NCI-H1105 treated with DMSO at 0.1 percent for 48 hours (cell line): ENCODE measurements around the gene CATSPERZ.
"Not testable (repeated sequence)": the region's sequence is repeated elsewhere in the genome, so short reads cannot be mapped to it uniquely, and the experiment has no call there.

Source experiments
- DNase-seq: peaks from one replicate; lab custom pipeline; 2025; lab: John Stamatoyannopoulos, UW

CATSPERZ gene

DNA sequence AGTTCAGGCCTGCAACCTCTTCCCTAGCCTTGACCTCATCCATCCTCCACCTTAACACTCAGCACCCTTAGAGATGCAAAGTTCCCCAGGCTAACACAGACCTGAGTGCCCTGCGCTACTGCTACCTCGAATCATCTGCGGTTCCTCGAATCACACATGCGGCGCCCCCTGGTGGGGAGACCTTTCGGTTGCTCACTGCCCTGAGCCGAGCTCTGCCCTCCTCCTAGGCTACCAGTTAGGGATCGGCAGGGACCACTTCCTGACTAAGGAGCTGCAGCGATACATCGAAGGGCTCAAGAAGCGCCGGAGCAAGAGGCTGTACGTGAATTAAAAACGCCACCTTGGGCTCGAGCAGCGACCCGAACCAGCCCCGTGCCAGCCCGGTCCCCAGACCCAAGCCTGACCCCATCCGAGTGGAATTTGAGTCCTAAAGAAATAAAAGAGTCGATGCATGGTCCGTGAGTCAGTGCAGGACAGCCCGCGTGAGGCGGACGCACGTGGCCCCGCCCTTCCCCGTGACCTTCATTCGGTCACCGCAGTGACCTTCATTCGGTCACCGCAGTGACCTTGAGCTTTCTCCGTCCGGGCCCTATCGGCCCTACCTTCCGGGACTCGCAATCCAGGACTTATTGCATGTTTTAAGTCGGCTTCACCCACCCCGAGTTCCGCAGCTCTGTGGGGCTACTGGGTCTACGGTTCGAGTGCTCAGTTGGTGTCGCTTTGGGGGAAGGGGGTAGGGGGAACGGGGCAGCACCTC, 4.3 kb downstream of the CATSPERZ start:
- peak; percentile 89 for DNase-seq

DNA sequence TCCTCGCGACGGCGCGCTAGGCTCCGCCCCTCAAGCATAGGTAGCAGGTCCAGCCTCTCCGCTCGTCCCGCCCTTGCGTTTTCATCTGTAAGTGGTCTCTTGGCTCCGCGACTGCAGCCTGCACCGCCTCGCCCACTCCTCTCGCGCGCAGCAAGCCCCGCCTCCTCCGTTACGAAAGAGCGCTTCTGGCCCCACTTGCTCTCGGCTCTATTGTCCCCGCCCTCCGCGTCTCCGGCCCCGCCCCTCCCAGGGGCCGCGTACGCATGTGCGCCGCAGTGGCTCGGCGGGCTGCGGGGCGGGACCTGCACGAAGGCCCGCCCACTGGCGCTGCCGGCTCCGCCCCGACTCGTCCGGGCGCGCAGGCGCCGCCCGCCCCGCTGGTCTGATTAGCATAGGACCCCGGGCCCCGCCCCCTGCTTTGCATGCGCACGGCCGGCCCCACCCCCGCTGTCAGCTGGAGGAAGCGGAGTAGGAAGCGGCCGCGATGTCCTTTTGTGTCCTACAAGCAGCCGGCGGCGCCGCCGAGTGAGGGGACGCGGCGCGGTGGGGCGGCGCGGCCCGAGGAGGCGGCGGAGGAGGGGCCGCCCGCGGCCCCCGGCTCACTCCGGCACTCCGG, 5.0 kb downstream of the CATSPERZ start, which contains the start of gene ESRRA:
Gene ESRRA (plus strand): TSS at position 450 of the 616 bp plus-strand sequence. CDS start 1,656 bp downstream, outside the sequence.
- peak; percentile 99 for DNase-seq

DNA sequence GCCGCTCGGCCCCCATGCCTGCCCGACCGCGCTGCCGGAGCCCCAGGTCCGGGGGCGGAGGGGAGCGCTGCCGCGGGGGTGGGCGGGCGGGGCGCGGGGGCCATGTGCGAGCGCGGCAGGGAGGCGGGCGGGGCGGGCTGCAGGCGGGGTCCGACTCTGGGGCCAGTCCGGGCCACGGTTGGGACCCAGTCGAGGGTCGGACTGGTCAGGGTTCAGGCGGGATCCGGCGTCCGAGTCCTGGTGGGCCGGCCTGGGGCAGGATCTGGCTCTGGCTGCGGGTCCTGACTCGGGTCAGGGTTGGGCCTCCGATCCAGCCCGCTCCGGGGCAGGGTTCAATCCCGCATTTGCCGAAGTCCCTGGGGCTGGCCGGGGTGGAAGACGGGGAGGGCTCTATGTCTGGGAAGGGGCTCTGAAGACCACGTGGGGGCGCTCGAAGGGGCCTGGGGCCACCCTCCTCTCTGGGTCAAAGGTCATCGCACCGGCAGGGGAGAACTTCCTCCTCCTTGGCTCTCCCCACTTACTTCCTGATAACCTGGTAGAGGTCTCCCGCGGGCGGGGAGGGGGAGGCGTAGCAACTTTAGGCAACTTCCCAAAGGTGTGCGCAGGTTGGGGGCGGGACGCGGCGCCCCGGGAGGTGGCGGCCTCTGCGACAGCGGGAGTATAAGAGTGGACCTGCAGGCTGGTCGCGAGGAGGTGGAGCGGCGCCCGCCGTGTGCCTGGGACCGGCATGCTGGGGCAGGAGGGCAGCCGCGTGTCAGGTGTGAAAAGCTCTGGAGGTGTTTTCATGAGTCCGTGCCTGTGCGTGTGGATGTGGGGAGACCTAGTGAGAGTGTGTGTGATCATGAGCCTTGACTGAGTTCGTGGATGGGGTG, 5.8 kb downstream of the CATSPERZ start:
- peak; percentile 59 for DNase-seq

DNA sequence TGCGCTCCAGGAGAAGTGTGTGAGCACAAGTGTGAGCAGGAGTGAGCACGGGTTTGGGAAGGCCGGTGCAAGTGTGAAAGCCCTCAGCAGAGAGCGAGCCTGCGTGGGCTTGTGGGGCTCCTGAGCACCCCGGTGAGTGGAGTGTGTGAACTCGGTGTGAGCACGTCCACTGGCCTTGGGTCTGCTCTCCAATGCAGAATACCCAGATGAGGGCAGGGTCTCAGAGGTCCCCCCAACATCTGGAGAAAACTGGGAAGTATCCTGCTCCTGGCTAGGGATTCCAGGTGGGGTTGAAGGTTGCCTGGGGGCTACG, 6.4 kb downstream of the CATSPERZ start:
- no peak for DNase-seq

DNA sequence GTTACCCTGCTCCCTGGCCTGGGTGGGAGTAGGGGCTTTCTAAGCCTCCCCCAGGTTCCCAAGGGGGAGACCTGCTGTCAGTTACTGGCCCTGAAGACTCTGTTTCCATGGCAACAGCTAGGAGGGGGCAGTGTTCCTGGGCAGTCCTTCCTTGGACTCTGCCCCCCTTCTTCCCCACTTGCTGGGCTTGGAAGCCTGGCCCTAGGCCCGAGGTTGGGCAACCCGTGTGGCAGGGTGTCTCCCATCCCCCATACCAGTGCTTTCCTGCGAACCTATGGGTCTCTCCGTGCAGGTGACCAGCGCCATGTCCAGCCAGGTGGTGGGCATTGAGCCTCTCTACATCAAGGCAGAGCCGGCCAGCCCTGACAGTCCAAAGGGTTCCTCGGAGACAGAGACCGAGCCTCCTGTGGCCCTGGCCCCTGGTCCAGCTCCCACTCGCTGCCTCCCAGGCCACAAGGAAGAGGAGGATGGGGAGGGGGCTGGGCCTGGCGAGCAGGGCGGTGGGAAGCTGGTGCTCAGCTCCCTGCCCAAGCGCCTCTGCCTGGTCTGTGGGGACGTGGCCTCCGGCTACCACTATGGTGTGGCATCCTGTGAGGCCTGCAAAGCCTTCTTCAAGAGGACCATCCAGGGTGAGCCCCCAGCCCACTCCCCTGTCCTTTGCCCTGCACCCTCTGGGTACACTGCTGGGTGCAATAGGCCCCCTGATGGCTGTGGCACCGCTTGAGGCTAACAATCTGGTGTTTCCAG, 6.9 kb downstream of the CATSPERZ start:
- DNase-seq, result no peak

DNA sequence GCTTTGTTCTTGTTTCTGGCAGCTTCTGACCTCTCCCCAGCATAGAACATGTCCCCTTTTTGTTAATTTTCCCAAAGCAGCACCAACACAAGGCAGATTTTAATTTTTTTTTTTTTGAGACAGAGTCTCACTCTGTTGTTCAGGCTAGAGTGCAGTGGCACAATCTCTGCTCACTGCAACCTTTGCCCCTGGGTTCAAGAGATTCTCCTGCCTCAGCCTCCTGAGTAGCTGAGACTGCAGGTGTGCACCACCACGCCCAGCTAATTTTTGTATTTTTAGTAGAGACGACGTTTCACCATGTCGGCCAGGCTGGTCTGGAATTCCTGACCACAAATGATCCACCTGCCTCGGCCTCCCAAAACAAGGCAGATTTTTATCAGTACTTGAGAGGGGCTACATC, 7.6 kb downstream of the CATSPERZ start:
- DNase-seq, result not testable (repeated sequence)

DNA sequence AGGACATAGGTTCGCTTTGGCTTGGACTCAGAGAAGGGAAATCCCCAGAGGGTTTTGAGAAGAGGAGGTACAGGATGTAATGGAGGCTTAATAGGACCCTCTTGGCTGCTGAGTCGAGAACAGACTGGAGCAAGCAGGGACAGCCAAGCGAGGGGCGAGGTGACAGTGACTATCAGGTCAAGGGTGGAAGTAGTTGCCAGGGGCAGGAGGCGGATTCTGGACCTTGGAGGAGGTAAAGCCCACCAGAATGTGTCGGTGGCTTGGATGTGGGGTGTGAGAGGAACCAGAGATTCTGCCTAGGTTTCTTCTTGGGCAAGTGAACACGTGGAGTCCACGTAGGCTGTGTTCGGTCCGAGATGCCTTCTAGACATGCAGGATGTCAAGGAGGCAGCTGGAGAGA, 12.8 kb downstream of the CATSPERZ start:
- no peak for DNase-seq

DNA sequence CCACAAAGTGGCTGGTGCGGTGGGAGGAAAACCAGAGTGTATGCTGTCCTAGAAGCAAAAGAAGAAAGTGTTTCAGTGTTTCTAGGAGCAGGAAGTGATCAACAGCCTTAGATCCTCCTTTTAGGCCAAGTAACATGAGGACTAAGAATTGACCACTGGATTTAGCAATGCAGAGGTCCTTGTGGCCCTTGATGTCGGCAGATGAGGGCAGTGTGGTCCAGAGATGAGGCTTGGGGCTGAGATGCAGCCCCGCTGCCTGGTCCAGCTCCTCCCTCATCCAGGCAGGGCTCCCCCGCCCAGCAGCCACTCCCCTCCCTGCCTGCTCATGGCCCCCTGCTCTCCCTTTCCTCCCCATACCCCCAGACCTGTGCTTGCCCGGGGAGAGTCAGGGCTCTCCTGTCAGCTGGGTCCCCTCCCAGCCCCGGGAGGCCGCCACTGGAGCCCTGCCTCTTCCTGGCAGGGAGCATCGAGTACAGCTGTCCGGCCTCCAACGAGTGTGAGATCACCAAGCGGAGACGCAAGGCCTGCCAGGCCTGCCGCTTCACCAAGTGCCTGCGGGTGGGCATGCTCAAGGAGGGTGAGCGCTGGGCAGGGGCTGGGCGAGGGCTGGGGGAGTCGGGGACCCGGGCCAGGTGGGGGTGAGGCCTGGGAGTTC, 13.5 kb downstream of the CATSPERZ start:
- no peak for DNase-seq

DNA sequence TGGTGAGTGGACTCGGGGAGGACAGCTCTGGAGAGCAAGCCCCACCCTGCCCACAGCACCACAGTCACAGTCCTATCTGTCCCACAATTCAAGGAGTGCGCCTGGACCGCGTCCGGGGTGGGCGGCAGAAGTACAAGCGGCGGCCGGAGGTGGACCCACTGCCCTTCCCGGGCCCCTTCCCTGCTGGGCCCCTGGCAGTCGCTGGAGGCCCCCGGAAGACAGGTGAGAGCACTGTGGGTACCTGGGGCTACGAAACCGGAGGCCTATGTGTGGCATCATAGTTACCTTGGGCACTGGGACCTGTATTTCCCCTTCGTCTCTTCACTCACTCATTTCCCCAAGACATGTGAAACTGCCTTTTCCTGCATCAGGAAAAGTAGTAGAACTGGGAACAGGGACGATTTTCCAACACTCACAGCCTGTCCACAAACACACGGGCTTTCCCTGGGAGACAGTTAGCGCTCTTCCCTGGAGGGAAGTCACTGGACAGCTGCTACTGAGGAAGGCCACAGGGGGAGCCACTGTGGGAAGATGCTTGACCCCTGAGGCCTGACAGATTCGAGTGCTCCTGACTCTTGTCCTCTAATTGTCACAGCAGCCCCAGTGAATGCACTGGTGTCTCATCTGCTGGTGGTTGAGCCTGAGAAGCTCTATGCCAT, 14.1 kb downstream of the CATSPERZ start:
- DNase-seq, result no peak

DNA sequence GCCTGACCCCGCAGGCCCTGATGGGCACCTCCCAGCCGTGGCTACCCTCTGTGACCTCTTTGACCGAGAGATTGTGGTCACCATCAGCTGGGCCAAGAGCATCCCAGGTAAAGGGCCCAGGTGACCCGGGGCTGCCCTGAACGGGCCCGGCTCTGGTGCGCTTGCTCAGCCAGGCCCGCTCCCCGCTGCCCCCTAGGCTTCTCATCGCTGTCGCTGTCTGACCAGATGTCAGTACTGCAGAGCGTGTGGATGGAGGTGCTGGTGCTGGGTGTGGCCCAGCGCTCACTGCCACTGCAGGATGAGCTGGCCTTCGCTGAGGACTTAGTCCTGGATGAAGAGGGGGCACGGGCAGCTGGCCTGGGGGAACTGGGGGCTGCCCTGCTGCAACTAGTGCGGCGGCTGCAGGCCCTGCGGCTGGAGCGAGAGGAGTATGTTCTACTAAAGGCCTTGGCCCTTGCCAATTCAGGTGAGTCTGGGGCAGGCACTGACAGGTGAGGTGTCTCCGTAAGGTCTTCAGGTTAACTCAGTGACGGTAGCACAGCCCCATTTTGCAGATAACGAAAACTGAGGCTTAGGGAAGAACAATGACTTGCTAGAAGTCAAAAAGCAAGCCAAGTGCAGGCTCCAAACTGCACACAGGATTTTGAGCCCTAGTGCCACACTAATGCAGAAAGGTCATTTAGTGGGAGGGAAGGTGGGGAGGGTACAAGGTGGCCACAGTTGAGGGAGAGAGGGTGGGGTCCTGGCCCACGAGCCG, 14.8 kb downstream of the CATSPERZ start:
- DNase-seq, result no peak

DNA sequence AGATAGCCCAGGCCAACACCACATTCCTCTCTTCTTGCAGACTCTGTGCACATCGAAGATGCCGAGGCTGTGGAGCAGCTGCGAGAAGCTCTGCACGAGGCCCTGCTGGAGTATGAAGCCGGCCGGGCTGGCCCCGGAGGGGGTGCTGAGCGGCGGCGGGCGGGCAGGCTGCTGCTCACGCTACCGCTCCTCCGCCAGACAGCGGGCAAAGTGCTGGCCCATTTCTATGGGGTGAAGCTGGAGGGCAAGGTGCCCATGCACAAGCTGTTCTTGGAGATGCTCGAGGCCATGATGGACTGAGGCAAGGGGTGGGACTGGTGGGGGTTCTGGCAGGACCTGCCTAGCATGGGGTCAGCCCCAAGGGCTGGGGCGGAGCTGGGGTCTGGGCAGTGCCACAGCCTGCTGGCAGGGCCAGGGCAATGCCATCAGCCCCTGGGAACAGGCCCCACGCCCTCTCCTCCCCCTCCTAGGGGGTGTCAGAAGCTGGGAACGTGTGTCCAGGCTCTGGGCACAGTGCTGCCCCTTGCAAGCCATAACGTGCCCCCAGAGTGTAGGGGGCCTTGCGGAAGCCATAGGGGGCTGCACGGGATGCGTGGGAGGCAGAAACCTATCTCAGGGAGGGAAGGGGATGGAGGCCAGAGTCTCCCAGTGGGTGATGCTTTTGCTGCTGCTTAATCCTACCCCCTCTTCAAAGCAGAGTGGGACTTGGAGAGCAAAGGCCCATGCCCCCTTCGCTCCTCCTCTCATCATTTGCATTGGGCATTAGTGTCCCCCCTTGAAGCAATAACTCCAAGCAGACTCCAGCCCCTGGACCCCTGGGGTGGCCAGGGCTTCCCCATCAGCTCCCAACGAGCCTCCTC, 15.7 kb downstream of the CATSPERZ start:
- DNase-seq, result not testable (repeated sequence)

DNA sequence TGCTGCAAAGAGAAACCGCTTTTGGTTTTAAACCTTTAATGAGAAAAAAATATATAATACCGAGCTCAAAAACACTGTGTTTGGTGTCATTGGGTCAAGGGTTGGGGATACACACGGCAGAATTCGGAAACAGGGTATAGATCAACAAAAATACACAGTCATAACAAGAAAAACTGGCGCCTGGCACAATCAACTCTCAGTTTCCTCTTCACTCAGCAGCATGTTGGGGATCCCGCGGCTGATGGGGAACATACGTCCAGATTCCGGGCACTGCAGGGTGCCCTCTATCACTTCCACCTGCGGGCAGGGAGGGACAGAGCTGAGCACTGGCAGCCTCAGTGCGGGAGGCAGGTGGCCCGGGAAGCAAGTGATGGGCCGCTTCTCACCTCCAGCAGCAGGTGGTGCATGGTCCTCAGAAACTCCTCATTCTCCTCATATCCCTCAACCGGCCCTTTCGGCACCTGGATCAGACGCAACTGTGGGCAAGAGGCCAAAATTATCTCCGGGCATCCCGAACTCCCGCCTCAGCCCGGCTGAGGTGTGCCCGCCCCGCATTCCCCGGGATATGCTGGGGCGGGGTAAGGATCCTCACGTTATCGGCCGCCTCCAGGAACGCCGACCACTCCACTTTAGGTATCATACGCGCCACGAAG, 16.6 kb downstream of the CATSPERZ start:
- DNase-seq, result peak; percentile 73

DNA sequence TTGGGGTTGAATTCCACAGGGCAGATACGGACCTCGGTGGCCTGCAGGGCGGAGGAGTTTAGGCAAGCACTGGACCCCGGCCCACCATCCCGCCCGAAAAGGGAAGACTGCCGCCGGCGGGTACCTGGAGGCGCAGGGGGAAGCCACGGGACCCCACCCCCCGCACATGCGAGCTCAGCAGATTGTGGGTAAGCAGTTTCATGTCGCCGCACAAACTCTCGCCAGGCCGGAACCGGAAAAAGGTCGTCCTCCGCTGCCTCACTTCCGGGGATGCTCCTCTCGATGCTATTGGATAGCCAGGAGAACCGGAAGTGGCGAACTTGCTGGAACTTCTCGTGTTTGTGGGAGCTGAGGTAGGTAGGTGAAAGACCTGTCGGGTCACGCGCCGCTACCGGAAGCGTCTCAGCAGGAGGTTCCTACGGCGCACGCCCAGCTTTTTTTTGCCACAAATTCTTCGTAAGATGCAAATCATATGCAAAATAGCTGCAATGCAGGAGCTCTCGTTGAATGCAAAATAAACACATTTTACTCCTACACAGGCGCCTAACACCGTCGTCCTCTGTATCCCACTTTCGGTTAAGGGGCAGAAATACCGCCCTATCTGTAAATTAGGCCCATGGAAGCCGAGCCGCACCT, 17.3 kb downstream of the CATSPERZ start, which contains the start of gene TRMT112:
Gene TRMT112 (minus strand): TSS at position 235 of the 636 bp plus-strand sequence. CDS start 33 bp downstream, at position 202.
- DNase-seq, result peak; percentile 98

DNA sequence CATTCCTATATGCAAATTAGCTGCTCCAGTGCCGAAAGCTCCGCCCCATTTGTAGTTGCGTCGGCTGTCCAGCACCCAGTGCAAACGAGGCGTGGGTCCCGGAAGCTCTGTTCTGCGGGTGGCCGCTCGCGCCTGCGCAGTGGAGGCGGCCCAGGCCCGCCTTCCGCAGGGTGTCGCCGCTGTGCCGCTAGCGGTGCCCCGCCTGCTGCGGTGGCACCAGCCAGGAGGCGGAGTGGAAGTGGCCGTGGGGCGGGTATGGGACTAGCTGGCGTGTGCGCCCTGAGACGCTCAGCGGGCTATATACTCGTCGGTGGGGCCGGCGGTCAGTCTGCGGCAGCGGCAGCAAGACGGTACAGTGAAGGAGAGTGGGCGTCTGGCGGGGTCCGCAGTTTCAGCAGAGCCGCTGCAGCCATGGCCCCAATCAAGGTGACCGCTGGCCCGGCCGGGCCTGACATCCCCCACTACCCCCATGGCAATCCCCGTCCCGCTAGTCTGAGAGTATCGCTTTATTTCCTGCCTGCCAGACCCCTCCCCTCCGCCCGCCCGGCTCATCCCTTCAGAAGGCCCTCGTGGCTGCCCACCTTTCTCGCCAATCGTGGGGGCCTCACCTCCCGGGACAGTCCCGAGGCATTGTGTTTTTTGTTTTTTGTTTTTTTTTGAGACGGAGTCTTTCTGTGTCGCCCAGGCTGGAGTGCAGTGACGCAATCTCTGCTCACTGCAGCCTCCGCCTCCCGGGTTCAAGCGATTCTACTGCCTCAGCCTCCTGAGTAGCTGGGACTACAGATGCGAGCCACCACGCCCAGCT, 18.0 kb downstream of the CATSPERZ start, which contains the start of gene PRDX5:
Gene PRDX5 (plus strand): TSS at position 161 of the 805 bp plus-strand sequence. CDS start 95 bp downstream, at position 256.
- DNase-seq, result peak; percentile 94

DNA sequence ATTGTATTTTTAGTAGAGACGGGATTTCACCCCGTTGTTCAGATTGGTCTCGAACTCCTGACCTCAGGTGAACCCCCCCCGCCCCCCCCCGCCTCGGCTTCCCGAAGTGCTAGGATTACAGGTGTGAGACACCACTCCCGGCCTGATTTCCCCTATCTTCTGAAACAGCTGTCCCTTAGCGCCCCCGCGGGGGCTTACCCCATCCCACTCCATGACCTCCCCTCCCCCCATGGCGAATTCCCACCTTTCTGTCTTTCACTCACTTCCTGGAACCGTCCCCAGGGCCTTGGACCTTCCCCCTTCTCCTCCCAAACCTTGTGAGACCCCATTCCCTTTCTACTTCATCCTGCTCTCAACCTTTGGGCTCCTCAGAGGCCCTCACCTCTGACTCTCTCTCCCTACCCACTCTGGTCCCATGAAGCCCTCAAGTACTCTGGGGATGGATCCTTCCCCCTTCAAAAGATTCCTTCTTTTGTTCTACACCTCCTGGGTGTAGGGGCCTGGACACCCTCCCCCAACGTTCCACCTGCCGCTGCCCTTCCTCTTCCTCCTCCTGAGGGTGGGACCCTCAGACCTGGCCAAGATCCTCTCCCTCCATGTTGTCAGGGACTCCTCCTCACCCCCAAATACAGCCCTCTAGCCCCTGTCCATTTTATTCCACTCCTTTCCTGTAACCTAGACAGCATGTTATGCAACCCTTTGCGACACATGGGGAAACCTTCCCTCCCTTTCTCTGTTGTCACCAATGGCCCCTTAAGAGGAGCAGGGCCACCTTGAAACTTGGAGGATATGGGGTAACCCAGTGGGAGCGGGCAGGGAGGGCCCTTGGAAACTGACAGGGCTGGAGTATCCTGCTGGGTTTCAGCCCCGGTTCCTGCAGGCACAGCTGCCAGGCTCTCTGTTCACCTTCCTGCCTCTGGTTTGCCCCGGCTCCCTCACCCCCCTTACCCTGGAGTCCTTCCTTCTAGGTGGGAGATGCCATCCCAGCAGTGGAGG, 18.9 kb downstream of the CATSPERZ start:
- DNase-seq, result no peak

DNA sequence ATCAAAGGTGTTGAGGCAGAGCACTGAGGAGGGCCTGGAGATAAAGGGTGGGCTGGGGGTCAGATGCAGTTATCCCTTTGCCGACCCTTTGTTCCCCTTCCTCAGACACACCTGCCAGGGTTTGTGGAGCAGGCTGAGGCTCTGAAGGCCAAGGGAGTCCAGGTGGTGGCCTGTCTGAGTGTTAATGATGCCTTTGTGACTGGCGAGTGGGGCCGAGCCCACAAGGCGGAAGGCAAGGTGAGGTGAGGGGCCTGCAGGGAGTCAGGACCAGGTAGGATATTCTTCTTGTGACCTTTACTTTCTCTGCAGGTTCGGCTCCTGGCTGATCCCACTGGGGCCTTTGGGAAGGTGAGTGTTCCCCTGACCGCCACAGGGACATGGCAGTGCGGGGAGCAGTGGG, 20.4 kb downstream of the CATSPERZ start:
- no peak for DNase-seq
